ENCODE measurements around the gene CCDC40. TPM values are rescaled to one million over a fixed set of nuclear protein-coding genes. Genes with fewer than 3 reads are reported as not detected.
A peak's percentile ranks its signal among the peaks of the same experiment; 100 is the strongest.

Gene CCDC40
- total and polyA plus RNA-seq, 10 of the 15 experiments (the other 5 are each of a cell fraction or from before 2014, with no cell fraction given), result 0.06 to 0.10 TPM; not detected in 8

GRCh38 chr17:80007939-80008338 lies 28.5 kb upstream of the CCDC40 start (continued):
- no peak for TF ChIP-seq HCFC1 (IDR thresholded peaks at IDR 0.05; ENCODE audit: low read length)

- TF ChIP-seq PKNOX1 (IDR thresholded peaks at IDR 0.05), result no peak
- TF ChIP-seq CHD2 (IDR thresholded peaks at IDR 0.05; ENCODE audit: borderline replicate concordance, low read depth, low read length), result no peak
- TF ChIP-seq RELA (IDR thresholded peaks at IDR 0.05; ENCODE audit: borderline replicate concordance, partially characterized antibody), result peak; percentile 16
- no peak for TF ChIP-seq MXI1 (IDR thresholded peaks at IDR 0.05; ENCODE audit: low read depth, low read length)
- TF ChIP-seq RAD21 (IDR thresholded peaks at IDR 0.05; ENCODE audit: insufficient read depth, low read depth, low read length), result peak; percentile 40
- TF ChIP-seq MLLT1 (IDR thresholded peaks at IDR 0.05), result no peak
- TF ChIP-seq PAX5 (IDR thresholded peaks at IDR 0.05; ENCODE audit: borderline replicate concordance, low read depth, low read length), result no peak
- TF ChIP-seq ZSCAN29 (IDR thresholded peaks at IDR 0.05), result no peak
- peak; percentile 33; the same call in 1 of the 2 replicates for TF ChIP-seq LARP7 (IDR thresholded peaks at IDR 0.05)
- TF ChIP-seq SMC3 (IDR thresholded peaks at IDR 0.05; ENCODE audit: borderline replicate concordance, low read length), result peak; percentile 37; the same call in 1 of the 2 replicates
- TF ChIP-seq CTCF (IDR thresholded peaks at IDR 0.05 in 2 of 3, conservative IDR thresholded peaks at IDR 0.05 in 1 of 3; ENCODE audit: control insufficient read depth in 2 of 3, extremely low read depth in 1 of 3, insufficient read depth in 1 of 3, low read depth in 3 of 3, low read length in 3 of 3), result peak; percentile 85 to 97 (median 93)
- no peak for TF ChIP-seq RB1 (IDR thresholded peaks at IDR 0.05; ENCODE audit: borderline replicate concordance)
- peak; percentile 15; the same call in 1 of the 2 replicates for TF ChIP-seq HCFC1 (IDR thresholded peaks at IDR 0.05; ENCODE audit: low read length)
- no peak for TF ChIP-seq RUNX3 (IDR thresholded peaks at IDR 0.05; ENCODE audit: low read length)
- TF ChIP-seq CBX5 (IDR thresholded peaks at IDR 0.05; ENCODE audit: low read depth), result no peak
- TF ChIP-seq RELB (IDR thresholded peaks at IDR 0.05; ENCODE audit: low read depth), result no peak
- DNase-seq (ENCODE audit: low read depth, low spot score), result no peak
- H3K9me3 ChIP-seq (replicated peaks; ENCODE audit: control insufficient read depth, insufficient read depth, low read length), result no peaks in the 10 kb centered on the region
- H3K27me3 ChIP-seq (replicated peaks in 1 of 2; ENCODE audit: control insufficient read depth in 2 of 2, insufficient read depth in 2 of 2, low read length in 1 of 2), result no peaks in the 10 kb centered on the region; a peak in 1 of 4 replicates
- no peaks in the 10 kb centered on the region for H3K79me2 ChIP-seq (ENCODE audit: control insufficient read depth, insufficient read depth, low read length)
- ChIA-PET POLR2A (interaction anchor here (0.8 kb wide), 1 partner anchor 10 kb away, joined by 3 read pairs; no protein-coding TSS in a partner anchor), CTCF (interaction anchor here (0.6 to 2.6 kb wide), 20 partner anchors 9 to 280 kb away, joined by 3 to 13 read pairs (median 4); partner anchors contain the start of gene GAA), SMC1A (ENCODE audit: uncharacterized antibody, unreplicated experiment) (no interaction called here), RAD21 (ENCODE audit: unreplicated experiment) (interaction anchor here (1.3 kb wide), 1 partner anchor 93 kb away, joined by 3 read pairs; the partner anchor contains the start of gene GAA)
- in situ Hi-C loops (cut with MboI) (no loop called here), intact Hi-C loops (cut with micrococcal nuclease; ENCODE audit: unreplicated experiment) (no loop called here)
- H4K20me1 ChIP-seq (ENCODE audit: control insufficient read depth, insufficient read depth), result no peaks in the 10 kb centered on the region
- H2AFZ ChIP-seq (ENCODE audit: control insufficient read depth, low read depth, low read length), result no peak overlapping the region
- BruUV-seq (replicated peaks), result no TSS peak
- no peak overlapping the region for H3K9ac ChIP-seq (ENCODE audit: control insufficient read depth, insufficient read depth, low read length)
- no peak overlapping the region for H3K27ac ChIP-seq (ENCODE audit: control insufficient read depth, insufficient read depth)
- H3K4me3 ChIP-seq, result no peak overlapping the region
- H3K4me2 ChIP-seq (ENCODE audit: control insufficient read depth, insufficient read depth), result no peak overlapping the region
- no peaks in the 10 kb centered on the region for H3K36me3 ChIP-seq (ENCODE audit: control insufficient read depth in 2 of 2, insufficient read depth in 2 of 2, low read length in 1 of 2)
- FAIRE-seq, result no peak
- ATAC-seq, result peak; percentile 95
- H3K4me1 ChIP-seq (ENCODE audit: control insufficient read depth, insufficient read depth, low read length), result no peaks in the 10 kb centered on the region
- 10% methylated on average over 15 of the region's 17 CpGs for WGBS (ENCODE audit: insufficient coverage, insufficient replicate concordance, low lambda C conversion rate, missing lambda C conversion rate)
Measured at GRCh38 chr17:80008383-80008840, 28.0 kb upstream of the CCDC40 start.
